Mucosa of stomach (tissue), 1 donor: ENCODE results near the gene NOD1.

Experiments
- H3K27me3 ChIP-seq: one replicate; pipeline ENCODE4 v1.7.0; 2013; ENCODE audit warnings: mild to moderate bottlenecking, low read length; ENCODE audit not compliant: control insufficient read depth, insufficient read depth
- H3K36me3 ChIP-seq: one replicate; pipeline ENCODE4 v1.7.0; 2013; ENCODE audit warnings: low read length; ENCODE audit not compliant: control insufficient read depth, insufficient read depth
- H3K4me1 ChIP-seq: one replicate; pipeline ENCODE4 v1.7.0; 2013; ENCODE audit warnings: mild to moderate bottlenecking, low read length; ENCODE audit not compliant: control insufficient read depth, insufficient read depth
- H3K4me3 ChIP-seq: one replicate; pipeline ENCODE4 v1.7.0; 2013; ENCODE audit warnings: low read length
- H3K9ac ChIP-seq: one replicate; pipeline ENCODE4 v1.7.0; 2013; ENCODE audit warnings: mild to moderate bottlenecking, low read length, moderate library complexity
- H3K9me3 ChIP-seq: one replicate; pipeline ENCODE4 v1.7.0; 2013; ENCODE audit warnings: mild to moderate bottlenecking, low read length, moderate library complexity; ENCODE audit not compliant: control insufficient read depth
- donor health status: Pancreatic carcinoma.

Gene NOD1

GRCh38 chr7:30450983-30451497, 27.5 kb downstream of the NOD1 start:
- Histone ChIP-seq H3K4me3 (no peak overlapping the region), H3K27me3 (no peaks in the 10 kb centered on the region), H3K4me1 (peaks cover 3% of the 10 kb centered on the region), H3K9me3 (no peaks in the 10 kb centered on the region), H3K36me3 (no peaks in the 10 kb centered on the region), H3K9ac (no peak overlapping the region)

- H3K4me1 ChIP-seq: peaks cover 3% of the 10 kb centered on the region
- no peaks in the 10 kb centered on the region for H3K36me3 ChIP-seq
- H3K9ac ChIP-seq: no peak overlapping the region
- H3K27me3 ChIP-seq: no peaks in the 10 kb centered on the region
- no peak overlapping the region for H3K4me3 ChIP-seq
- H3K9me3 ChIP-seq: no peaks in the 10 kb centered on the region
Observed at GRCh38 chr7:30450240-30450982, 28.2 kb downstream of the NOD1 start.

- no peaks in the 10 kb centered on the region for H3K36me3 ChIP-seq
- no peaks in the 10 kb centered on the region for H3K27me3 ChIP-seq
- H3K4me3 ChIP-seq: no peak overlapping the region
- peaks cover 3% of the 10 kb centered on the region for H3K4me1 ChIP-seq
- H3K9me3 ChIP-seq: no peaks in the 10 kb centered on the region
- H3K9ac ChIP-seq: no peak overlapping the region
Observed at GRCh38 chr7:30448461-30449189, 30.0 kb downstream of the NOD1 start.

- H3K4me3 ChIP-seq: no peak overlapping the region
- no peaks in the 10 kb centered on the region for H3K36me3 ChIP-seq
- no peak overlapping the region for H3K9ac ChIP-seq
- H3K4me1 ChIP-seq: peaks cover 3% of the 10 kb centered on the region
- no peaks in the 10 kb centered on the region for H3K27me3 ChIP-seq
- no peaks in the 10 kb centered on the region for H3K9me3 ChIP-seq
Observed at GRCh38 chr7:30447466-30447865, 31.1 kb downstream of the NOD1 start.

- H3K27me3 ChIP-seq: no peaks in the 10 kb centered on the region
- no peaks in the 10 kb centered on the region for H3K9me3 ChIP-seq
- peaks cover 3% of the 10 kb centered on the region for H3K4me1 ChIP-seq
- no peaks in the 10 kb centered on the region for H3K36me3 ChIP-seq
- H3K9ac ChIP-seq: no peak overlapping the region
- no peak overlapping the region for H3K4me3 ChIP-seq
Observed at GRCh38 chr7:30446266-30446665, 32.3 kb downstream of the NOD1 start.

- no peaks in the 10 kb centered on the region for H3K27me3 ChIP-seq
- H3K36me3 ChIP-seq: no peaks in the 10 kb centered on the region
- no peaks in the 10 kb centered on the region for H3K9me3 ChIP-seq
- no peak overlapping the region for H3K4me3 ChIP-seq
- no peak overlapping the region for H3K9ac ChIP-seq
- H3K4me1 ChIP-seq: peaks cover 3% of the 10 kb centered on the region
Observed at GRCh38 chr7:30445770-30446169, 32.8 kb downstream of the NOD1 start.

GRCh38 chr7:30437823-30438574, 40.6 kb downstream of the NOD1 start:
- H3K4me3 ChIP-seq: no peak overlapping the region
- no peaks in the 10 kb centered on the region for H3K4me1 ChIP-seq
- no peaks in the 10 kb centered on the region for H3K9me3 ChIP-seq
- no peaks in the 10 kb centered on the region for H3K27me3 ChIP-seq
- H3K36me3 ChIP-seq: no peaks in the 10 kb centered on the region
- no peak overlapping the region for H3K9ac ChIP-seq

GRCh38 chr7:30436518-30436917, 42.1 kb downstream of the NOD1 start:
- H3K36me3 ChIP-seq: no peaks in the 10 kb centered on the region
- no peak overlapping the region for H3K4me3 ChIP-seq
- H3K4me1 ChIP-seq: peaks cover 4% of the 10 kb centered on the region
- H3K9me3 ChIP-seq: no peaks in the 10 kb centered on the region
- H3K27me3 ChIP-seq: no peaks in the 10 kb centered on the region
- no peak overlapping the region for H3K9ac ChIP-seq

- no peaks in the 10 kb centered on the region for H3K9me3 ChIP-seq
- H3K27me3 ChIP-seq: no peaks in the 10 kb centered on the region
- no peak overlapping the region for H3K4me3 ChIP-seq
- H3K36me3 ChIP-seq: no peaks in the 10 kb centered on the region
- H3K9ac ChIP-seq: no peak overlapping the region
- H3K4me1 ChIP-seq: peaks cover 8% of the 10 kb centered on the region
Observed at GRCh38 chr7:30436046-30436445, 42.5 kb downstream of the NOD1 start.

- H3K36me3 ChIP-seq: no peaks in the 10 kb centered on the region
- no peaks in the 10 kb centered on the region for H3K9me3 ChIP-seq
- H3K27me3 ChIP-seq: no peaks in the 10 kb centered on the region
- no peak overlapping the region for H3K9ac ChIP-seq
- no peak overlapping the region for H3K4me3 ChIP-seq
- peaks cover 15% of the 10 kb centered on the region for H3K4me1 ChIP-seq
Observed at GRCh38 chr7:30434140-30434799, 44.3 kb downstream of the NOD1 start.

- Histone ChIP-seq H3K36me3 (no peaks in the 10 kb centered on the region), H3K9ac (no peak overlapping the region), H3K4me1 (peaks cover 15% of the 10 kb centered on the region), H3K4me3 (no peak overlapping the region), H3K9me3 (no peaks in the 10 kb centered on the region), H3K27me3 (no peaks in the 10 kb centered on the region)
Observed at GRCh38 chr7:30433506-30433905, 45.1 kb downstream of the NOD1 start.
